ENCODE data around the gene BNIPL. TPM values are rescaled to one million over a fixed set of nuclear protein-coding genes. Genes with fewer than 3 reads are reported as not detected.

BNIPL gene
- total RNA-seq, 1 donor from 2014 or later, result 0.79 TPM

DNA sequence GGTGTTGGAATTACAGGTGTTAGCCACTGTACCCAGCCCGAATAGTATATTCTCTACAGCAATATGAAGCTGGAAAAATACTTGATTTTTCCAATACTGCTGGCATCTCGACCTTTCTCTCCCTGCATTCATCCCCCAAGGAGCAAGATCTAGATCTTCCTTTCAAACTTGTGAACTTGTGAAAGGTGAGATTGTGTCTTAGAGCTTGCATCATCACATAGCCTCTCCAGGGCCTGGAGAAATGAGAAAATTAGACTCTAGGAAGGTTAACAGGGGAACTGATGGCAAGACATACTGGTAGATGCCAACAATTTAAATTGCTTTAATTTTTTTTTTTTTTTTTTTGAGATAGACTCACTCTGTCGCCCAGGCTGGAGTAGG is 26.1 kb upstream of the BNIPL start:
- H3K36me3 Mint-ChIP-seq (ENCODE audit: low read depth), result no peaks in the 10 kb centered on the region
- H3K4me3 Mint-ChIP-seq, result peak overlapping the region; percentile 95
- H3K27me3 Mint-ChIP-seq (ENCODE audit: low read depth), result no peaks in the 10 kb centered on the region
- peaks cover 64% of the 10 kb centered on the region for H3K4me1 Mint-ChIP-seq
- DNase-seq (ENCODE audit: low read depth, low spot score), result no peak
- TF ChIP-seq, protein P1, sequence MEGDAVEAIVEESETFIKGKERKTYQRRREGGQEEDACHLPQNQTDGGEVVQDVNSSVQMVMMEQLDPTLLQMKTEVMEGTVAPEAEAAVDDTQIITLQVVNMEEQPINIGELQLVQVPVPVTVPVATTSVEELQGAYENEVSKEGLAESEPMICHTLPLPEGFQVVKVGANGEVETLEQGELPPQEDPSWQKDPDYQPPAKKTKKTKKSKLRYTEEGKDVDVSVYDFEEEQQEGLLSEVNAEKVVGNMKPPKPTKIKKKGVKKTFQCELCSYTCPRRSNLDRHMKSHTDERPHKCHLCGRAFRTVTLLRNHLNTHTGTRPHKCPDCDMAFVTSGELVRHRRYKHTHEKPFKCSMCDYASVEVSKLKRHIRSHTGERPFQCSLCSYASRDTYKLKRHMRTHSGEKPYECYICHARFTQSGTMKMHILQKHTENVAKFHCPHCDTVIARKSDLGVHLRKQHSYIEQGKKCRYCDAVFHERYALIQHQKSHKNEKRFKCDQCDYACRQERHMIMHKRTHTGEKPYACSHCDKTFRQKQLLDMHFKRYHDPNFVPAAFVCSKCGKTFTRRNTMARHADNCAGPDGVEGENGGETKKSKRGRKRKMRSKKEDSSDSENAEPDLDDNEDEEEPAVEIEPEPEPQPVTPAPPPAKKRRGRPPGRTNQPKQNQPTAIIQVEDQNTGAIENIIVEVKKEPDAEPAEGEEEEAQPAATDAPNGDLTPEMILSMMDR (conservative IDR thresholded peaks at IDR 0.05), result no peak
- H3K27ac Mint-ChIP-seq (ENCODE audit: unreplicated experiment), result no peak overlapping the region
- no peaks in the 10 kb centered on the region for H3K9me3 Mint-ChIP-seq

DNA sequence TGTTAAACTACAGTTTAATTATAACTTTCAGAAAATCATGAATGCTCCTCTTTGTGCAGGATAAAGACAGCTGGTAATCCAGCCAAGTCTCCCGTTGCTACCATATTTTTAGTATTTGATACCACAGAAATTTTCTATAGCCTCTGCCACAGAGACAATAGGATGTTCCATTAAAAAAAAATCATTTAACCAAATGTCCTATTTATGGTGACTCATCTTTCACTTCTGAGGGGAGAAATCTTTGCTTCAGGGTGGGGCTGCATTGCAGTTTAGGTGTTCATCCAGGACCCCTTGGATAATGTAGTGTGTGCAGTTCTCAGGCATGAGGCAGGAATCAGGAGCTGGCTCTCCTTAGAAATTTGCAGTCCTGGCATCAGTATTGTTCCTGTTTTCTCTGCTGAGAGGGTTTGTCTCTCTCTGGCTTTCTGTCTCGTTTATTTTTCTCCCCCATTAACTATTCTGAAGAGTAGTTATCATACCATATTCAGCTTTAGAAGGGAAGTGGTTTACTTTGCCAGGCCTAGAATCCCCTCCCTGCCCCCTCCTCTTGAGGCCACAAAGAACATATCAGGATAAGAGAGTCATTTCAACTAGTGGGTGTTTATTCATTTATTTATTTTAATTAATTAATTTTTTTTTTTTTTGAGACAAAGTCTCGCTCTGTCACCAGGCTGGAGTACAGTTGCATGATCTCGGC is 25.1 kb upstream of the BNIPL start:
- Mint-ChIP-seq H3K4me3 (peak overlapping the region; percentile 72), H3K9me3 (no peaks in the 10 kb centered on the region), H3K27me3 (ENCODE audit: low read depth) (no peaks in the 10 kb centered on the region), H3K27ac (ENCODE audit: unreplicated experiment) (no peak overlapping the region), H3K4me1 (peaks cover 55% of the 10 kb centered on the region), H3K36me3 (ENCODE audit: low read depth) (no peaks in the 10 kb centered on the region)
- DNase-seq (ENCODE audit: low read depth, low spot score), result no peak
- TF ChIP-seq, protein P1 (conservative IDR thresholded peaks at IDR 0.05), result no peak

DNA sequence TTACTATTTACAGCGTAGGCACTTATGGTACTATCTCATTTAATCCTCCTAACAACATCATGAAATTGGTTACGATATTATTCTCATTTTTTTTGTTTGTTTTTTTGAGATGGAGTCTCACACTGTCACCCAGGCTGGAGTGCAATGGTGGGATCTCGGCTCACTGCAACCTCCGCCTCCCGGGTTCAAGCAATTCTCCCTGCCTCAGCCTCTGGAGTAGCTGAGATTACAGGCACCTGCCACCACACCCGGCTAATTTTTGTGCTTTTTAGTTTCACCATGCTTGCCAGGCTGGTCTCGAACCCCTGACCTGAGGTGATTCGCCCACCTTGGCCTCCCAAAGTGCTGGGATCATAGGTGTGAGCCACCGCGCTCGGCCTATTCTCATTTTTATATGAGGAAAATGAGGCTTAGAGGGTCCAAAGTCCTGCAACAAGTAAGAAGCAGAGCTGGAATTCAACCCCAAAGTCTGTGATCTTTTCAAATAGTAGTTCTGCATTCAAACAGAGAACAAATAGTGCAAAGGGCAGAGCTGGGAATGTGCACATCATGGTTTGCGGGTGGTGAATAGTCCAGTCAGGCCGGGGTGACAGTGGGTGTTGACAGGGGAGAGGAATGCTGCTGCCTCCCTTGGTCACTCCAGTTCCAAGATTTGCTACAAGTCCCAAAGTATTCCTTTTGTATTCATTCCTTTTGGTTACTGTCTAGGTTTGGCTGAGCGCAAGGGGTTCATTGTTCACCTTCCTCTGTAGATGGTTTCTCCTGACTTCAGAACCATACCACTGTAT is 23.5 kb upstream of the BNIPL start:
- TF ChIP-seq, protein P1 (conservative IDR thresholded peaks at IDR 0.05), result no peak
- no peaks in the 10 kb centered on the region for H3K36me3 Mint-ChIP-seq (ENCODE audit: low read depth)
- H3K4me3 Mint-ChIP-seq, result peak overlapping the region; percentile 13
- no peak for DNase-seq (ENCODE audit: low read depth, low spot score)
- no peaks in the 10 kb centered on the region for H3K9me3 Mint-ChIP-seq
- H3K4me1 Mint-ChIP-seq, result peaks cover 39% of the 10 kb centered on the region
- no peak overlapping the region for H3K27ac Mint-ChIP-seq (ENCODE audit: unreplicated experiment)
- no peaks in the 10 kb centered on the region for H3K27me3 Mint-ChIP-seq (ENCODE audit: low read depth)

DNA sequence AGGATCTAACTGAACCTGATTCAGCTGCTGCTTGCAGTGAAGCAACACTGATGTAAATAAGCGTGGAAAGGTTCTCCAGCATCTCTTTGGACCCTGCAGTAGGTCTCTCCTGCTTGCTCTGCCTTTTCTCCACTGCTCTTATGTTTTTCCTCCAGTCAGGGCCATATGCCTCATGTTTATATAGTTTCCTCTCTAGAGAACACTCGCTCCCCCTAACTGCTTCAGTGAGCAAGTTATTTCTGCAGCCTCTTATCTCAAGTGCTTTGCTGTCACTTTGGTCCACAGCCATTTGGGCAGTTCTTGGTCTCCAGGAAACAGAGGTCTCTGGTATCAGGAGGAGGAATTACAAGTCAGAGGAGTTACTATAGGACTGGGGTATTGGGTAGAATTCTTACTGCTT is 22.9 kb upstream of the BNIPL start:
- no peaks in the 10 kb centered on the region for H3K36me3 Mint-ChIP-seq (ENCODE audit: low read depth)
- no peak for DNase-seq (ENCODE audit: low read depth, low spot score)
- TF ChIP-seq, protein P1 (conservative IDR thresholded peaks at IDR 0.05), result no peak
- H3K4me1 Mint-ChIP-seq, result peaks cover 33% of the 10 kb centered on the region
- H3K9me3 Mint-ChIP-seq, result no peaks in the 10 kb centered on the region
- no peaks in the 10 kb centered on the region for H3K27me3 Mint-ChIP-seq (ENCODE audit: low read depth)
- peak overlapping the region; percentile 13 for H3K4me3 Mint-ChIP-seq
- H3K27ac Mint-ChIP-seq (ENCODE audit: unreplicated experiment), result peak overlapping the region; percentile 11

DNA sequence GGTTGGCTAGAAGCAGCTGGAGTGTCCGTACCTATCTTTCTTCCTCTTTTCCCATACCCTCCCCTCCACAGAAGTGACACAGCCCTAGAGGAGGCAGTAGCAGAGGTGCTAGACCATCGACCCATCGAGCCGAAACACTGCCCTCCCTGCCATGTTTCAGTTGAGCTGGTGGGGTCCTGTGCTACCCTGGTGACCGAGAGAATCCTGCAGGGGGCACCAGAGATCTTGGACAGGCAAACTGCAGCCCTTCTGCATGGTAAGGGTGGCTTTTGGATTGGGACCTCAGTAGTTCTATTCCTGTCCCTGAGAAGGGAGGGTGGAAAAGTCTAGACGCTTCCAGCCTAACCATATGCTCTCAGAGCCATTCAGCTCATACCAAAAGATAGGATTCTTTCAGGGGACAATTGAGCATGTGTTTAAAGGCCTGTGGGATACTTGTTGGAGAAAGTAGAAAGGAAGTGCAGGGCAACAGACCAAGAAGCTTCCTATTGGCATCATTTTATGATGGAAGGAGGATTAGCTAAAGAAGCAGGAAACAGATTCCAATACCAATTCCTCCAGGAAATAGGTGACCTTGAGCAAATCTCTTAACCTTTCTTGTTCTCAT is 11.7 kb upstream of the BNIPL start:
- no peak overlapping the region for H3K4me3 Mint-ChIP-seq
- peak; percentile 78 for DNase-seq (ENCODE audit: low read depth, low spot score)
- TF ChIP-seq, protein P1 (conservative IDR thresholded peaks at IDR 0.05), result peak; percentile 76
- no peaks in the 10 kb centered on the region for H3K27me3 Mint-ChIP-seq (ENCODE audit: low read depth)
- no peak overlapping the region for H3K27ac Mint-ChIP-seq (ENCODE audit: unreplicated experiment)
- no peaks in the 10 kb centered on the region for H3K9me3 Mint-ChIP-seq
- no peaks in the 10 kb centered on the region for H3K36me3 Mint-ChIP-seq (ENCODE audit: low read depth)
- peaks cover 3% of the 10 kb centered on the region for H3K4me1 Mint-ChIP-seq
